WI38 (cell line): ENCODE results near the gene CADM1.

Experiments used
- H3K4me3 ChIP-seq: 2 replicates; pipeline ENCODE4 v1.5.1; 2011; ENCODE audit warnings: low read depth, mild to moderate bottlenecking, control low read depth, low read length
- CTCF ChIP-seq: IDR thresholded peaks from 2 replicates; pipeline ENCODE4 v1.5.1; 2012; ENCODE audit warnings: low read depth, mild to moderate bottlenecking, control low read depth, low read length

The CADM1 gene

DNA sequence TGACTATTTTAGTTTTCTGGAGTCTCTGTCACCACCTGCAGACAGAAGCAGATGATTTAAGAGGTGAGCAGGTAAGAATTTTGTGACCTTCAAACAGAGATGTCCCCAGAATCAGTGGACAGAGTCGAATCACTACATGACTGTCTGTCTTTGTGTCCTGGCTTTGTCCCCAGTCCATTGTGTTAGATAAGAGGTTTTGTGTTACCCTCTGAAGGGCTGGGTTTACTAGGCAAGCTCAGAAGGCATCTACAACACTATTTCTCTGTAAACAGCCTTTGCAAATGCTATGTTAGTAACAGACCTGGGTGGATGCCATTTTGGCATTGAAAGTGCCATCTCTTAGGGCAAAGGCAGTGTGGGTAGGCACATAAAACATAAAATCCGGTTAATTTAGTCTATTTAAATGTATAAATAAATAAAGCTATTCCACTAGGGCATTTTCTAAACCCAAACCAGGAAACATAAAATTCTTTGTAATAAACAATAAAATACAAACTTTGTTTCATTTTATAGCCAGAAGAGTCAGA lies 40.3 kb upstream of the CADM1 start:
- no peak for TF ChIP-seq CTCF
- no peak overlapping the region for H3K4me3 ChIP-seq

GRCh38 chr11:115541518-115541917 lies 37.3 kb upstream of the CADM1 start:
- TF ChIP-seq CTCF = no peak
- no peak overlapping the region for H3K4me3 ChIP-seq

- H3K4me3 ChIP-seq = no peak overlapping the region
- no peak for TF ChIP-seq CTCF
Measured at GRCh38 chr11:115539844-115540243, 35.6 kb upstream of the CADM1 start.

DNA sequence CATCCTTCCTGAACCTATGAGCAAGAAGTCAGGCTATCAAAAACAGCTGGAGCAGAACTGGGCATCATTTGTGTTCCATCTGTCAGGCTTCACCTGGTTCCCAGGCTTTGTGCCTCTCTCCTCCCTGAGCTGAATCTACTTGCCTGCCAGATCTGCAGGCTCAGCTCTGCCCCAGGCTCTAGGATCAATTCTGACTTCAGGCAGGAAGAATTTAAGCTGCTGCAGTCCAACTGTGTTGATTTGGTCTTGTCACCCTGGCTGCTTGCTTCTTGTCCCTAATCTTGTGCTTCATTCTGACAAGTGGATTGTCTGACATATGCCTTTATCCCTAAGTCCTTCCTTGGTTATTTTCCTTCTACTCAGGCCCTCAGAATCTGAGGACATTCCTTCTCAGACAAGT lies 31.6 kb upstream of the CADM1 start:
- no peak for TF ChIP-seq CTCF
- no peak overlapping the region for H3K4me3 ChIP-seq

DNA sequence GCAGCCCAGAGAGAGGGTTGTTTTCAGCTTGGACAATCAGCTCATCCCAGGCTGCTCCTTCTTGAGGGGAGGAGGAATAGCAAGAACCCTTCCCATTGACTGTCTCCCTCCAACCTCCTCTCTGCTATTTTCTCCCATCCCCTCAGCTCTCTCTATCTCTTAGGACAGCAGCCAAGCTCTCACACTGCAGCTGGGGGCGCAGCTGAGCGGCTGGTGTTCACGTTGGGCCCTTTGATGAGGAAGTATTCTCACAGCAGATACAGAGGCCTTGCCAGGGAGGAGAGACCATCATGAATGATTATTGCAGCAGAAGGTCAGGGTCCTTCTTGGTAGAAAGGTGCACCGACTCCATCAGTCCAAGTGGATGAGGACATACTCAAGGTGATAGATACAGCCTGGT lies 26.5 kb upstream of the CADM1 start:
- H3K4me3 ChIP-seq = no peak overlapping the region
- TF ChIP-seq CTCF = no peak

- TF ChIP-seq CTCF = no peak
- H3K4me3 ChIP-seq = no peak overlapping the region
Measured at GRCh38 chr11:115528225-115528624, 24.0 kb upstream of the CADM1 start.

DNA sequence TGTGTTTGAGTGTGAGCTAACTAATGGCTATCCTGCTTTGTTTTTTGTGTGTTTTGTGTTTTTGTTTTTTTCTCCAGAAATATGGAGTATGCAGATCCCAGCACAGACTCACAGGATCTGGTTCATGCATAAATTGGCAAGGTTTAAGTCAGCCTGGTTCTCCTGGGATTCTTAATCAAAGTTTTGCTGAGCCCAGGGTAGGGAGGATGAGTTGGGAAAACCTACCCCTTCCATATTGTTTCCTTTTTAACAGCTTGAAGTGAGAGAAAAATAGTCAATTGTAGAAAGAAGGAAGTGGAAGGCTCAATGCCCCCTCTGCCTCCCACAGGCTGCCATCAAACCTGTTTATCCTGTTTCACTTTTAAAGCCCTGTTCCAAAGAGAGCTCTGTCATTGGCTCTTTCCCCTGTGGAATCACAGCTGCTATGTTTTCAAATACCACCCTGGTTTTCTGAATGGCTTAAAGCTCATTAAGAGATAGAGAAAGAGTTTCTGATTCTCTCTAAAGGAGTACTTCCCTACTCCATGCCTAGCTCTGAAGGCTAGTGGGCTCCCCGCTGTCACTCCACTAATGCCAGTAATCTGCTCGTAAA lies 23.4 kb upstream of the CADM1 start:
- TF ChIP-seq CTCF = no peak
- no peak overlapping the region for H3K4me3 ChIP-seq
